Superior temporal gyrus (tissue), 1 donor: Measurements from ENCODE around the gene DHFR.

Experiments
- DNase-seq: peaks from one replicate; pipeline ENCODE4 v3.0.0-alpha.2; 2016; ENCODE audit errors: extremely low spot score

The DHFR gene

GRCh38 chr5:80655231-80655774, 520 bp upstream of the DHFR start:
- DNase-seq = no peak

- no peak for DNase-seq
Measured at GRCh38 chr5:80654054-80654390, 761 bp downstream of the DHFR start.

- no peak for DNase-seq
Measured at GRCh38 chr5:80653502-80653901, 1.3 kb downstream of the DHFR start.

GRCh38 chr5:80646926-80647325, 7.9 kb downstream of the DHFR start:
- no peak for DNase-seq

- DNase-seq = no peak
Measured at GRCh38 chr5:80644900-80645299, 9.9 kb downstream of the DHFR start.

- DNase-seq = no peak
Measured at GRCh38 chr5:80641353-80641752, 13.4 kb downstream of the DHFR start.

GRCh38 chr5:80634193-80634592, 20.6 kb downstream of the DHFR start:
- DNase-seq = no peak

GRCh38 chr5:80632700-80633099, 22.1 kb downstream of the DHFR start:
- no peak for DNase-seq

- no peak for DNase-seq
Measured at GRCh38 chr5:80631278-80632259, 23.2 kb downstream of the DHFR start.

- no peak for DNase-seq
Measured at GRCh38 chr5:80629281-80629680, 25.5 kb downstream of the DHFR start.

GRCh38 chr5:80625230-80625629, 29.6 kb downstream of the DHFR start:
- DNase-seq = no peak

GRCh38 chr5:80623999-80624398, 30.8 kb downstream of the DHFR start:
- DNase-seq = no peak

- no peak for DNase-seq
Measured at GRCh38 chr5:80622756-80623155, 32.0 kb downstream of the DHFR start.

GRCh38 chr5:80620211-80620610, 34.6 kb downstream of the DHFR start:
- DNase-seq = no peak

GRCh38 chr5:80619086-80619485, 35.7 kb downstream of the DHFR start:
- no peak for DNase-seq

- no peak for DNase-seq
Measured at GRCh38 chr5:80618438-80618837, 36.3 kb downstream of the DHFR start.

- no peak for DNase-seq
Measured at GRCh38 chr5:80615266-80615914, 39.4 kb downstream of the DHFR start.

- DNase-seq = no peak
Measured at GRCh38 chr5:80609692-80610091, 45.1 kb downstream of the DHFR start.

GRCh38 chr5:80608731-80609130, 46.1 kb downstream of the DHFR start:
- no peak for DNase-seq

- no peak for DNase-seq
Measured at GRCh38 chr5:80607832-80608231, 47.0 kb downstream of the DHFR start.

GRCh38 chr5:80607343-80607742, 47.4 kb downstream of the DHFR start:
- DNase-seq = no peak

- no peak for DNase-seq
Measured at GRCh38 chr5:80600943-80601693, 53.7 kb downstream of the DHFR start.
